Thymus (tissue), 11 donors: ENCODE results near the gene ZSCAN10. TPM values are rescaled to one million over a fixed set of nuclear protein-coding genes. Genes with fewer than 3 reads are reported as not detected.

ENCODE experiments used
- DNase-seq, 9 donors: peaks; one replicate each; pipeline ENCODE4 v3.0.0-alpha.2; 2013; ENCODE audit warnings: low spot score in 9 of 9, low read depth in 6 of 9, missing footprints in 1 of 9
- H3K27ac ChIP-seq, 2 donors: one replicate each; pipeline ENCODE4 v1.5.1; 2013; ENCODE audit warnings: control low read depth in 1 of 2, low read depth in 1 of 2, low read length in 1 of 2, mild to moderate bottlenecking in 1 of 2, moderate library complexity in 1 of 2
- H3K27me3 ChIP-seq, 2 donors: one replicate each; pipeline ENCODE4 v1.5.1; 2013; ENCODE audit warnings: low read length in 1 of 2; ENCODE audit not compliant: control insufficient read depth in 2 of 2, insufficient read depth in 1 of 2
- H3K36me3 ChIP-seq, 2 donors: one replicate each; pipeline ENCODE4 v1.5.1; 2013; ENCODE audit warnings: low read length in 1 of 2, mild to moderate bottlenecking in 1 of 2, moderate library complexity in 1 of 2; ENCODE audit not compliant: control insufficient read depth in 2 of 2, insufficient read depth in 2 of 2
- H3K4me1 ChIP-seq, 2 donors: one replicate each; pipeline ENCODE4 v1.5.1; 2013; ENCODE audit warnings: low read length in 2 of 2; ENCODE audit not compliant: control insufficient read depth in 2 of 2, insufficient read depth in 2 of 2
- H3K4me3 ChIP-seq, 2 donors: one replicate each; pipeline ENCODE4 v1.5.1; 2013; ENCODE audit warnings: low read length in 2 of 2, control low read depth in 1 of 2, mild to moderate bottlenecking in 1 of 2
- H3K9me3 ChIP-seq, 2 donors: one replicate each; pipeline ENCODE4 v1.5.1; 2013; ENCODE audit warnings: low read length in 1 of 2, mild to moderate bottlenecking in 1 of 2; ENCODE audit not compliant: control insufficient read depth in 2 of 2, insufficient read depth in 1 of 2
- WGBS: extraction: QIAGEN DNeasy Blood & Tissue Kit; methylation state at CpG from one replicate; pipeline ENCODE4 v1.1.7; 2013; 5-methylcytosine and 5-hydroxymethylcytosine counted together
- polyA plus RNA-seq: library from polyadenylated mRNA; stranded (reverse); fragments of 200-250 nt; gene quantifications from one replicate; pipeline ENCODE4 v1.2.3, GENCODE V29; 2013
- total RNA-seq: library from RNA; stranded (reverse); fragments of 120-200 nt; gene quantifications from one replicate; pipeline ENCODE4 v1.2.4, GENCODE V29; 2013
- donor health status: healthy.

ZSCAN10 gene
- total and polyA plus RNA-seq, 2 donors: 0.05 to 0.11 TPM

DNA sequence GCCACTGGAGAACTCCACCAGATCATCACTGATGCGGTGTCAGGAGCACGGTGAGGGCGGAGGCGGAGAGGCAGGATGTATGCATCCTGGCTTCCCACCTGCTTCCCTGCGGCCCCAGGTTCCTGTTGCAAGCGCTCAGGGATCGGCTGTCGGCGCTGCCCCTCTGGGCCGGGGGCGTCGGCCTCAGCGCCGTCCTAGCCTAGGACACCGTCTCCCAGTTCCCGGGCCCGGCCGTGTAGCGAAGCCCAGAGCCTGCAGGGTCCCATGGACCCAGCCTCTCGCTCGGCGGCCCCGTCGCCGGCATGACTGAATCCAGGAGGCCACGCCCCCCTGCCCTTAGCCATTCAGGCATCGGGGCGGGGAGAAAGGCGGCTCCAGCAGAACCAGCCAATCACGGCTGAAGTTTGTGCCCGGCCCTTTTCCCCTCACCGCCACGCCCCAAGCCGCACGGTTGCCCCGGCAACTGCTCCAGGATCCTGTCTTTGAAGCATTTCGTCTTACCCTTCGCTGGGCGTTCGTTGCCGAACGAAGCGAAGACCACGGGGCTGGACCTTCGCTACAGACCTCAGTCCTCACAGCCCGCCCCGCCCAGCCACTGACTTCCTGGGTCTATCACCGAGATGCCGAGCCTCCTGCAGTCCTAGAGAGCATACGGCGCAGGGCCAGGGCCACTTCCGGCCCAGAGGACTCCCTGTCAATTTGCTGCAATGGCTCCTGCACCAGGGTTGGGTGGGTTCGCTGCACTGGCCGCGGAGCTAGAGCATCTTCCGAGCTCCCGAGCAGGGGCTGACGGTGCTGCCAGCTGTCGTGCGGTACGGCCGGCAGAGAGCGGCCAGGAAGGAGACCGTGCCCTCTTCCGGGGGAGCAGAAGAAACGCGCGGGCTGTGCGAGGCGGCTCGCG lies 25.1 kb upstream of the ZSCAN10 start:
- Histone ChIP-seq H3K4me1 (peaks cover 16 to 37% of the 10 kb centered on the region in 2 donors), H3K36me3 (peaks cover 9 to 23% of the 10 kb centered on the region in 2 donors), H3K27ac (peak overlapping the region; percentile 88 to 94), H3K27me3 (peaks cover 0 to 3% of the 10 kb centered on the region in 2 donors), H3K4me3 (peak overlapping the region; percentile 69 to 71), H3K9me3 (peaks cover 0 to 2% of the 10 kb centered on the region in 2 donors)
- DNase-seq: peak; percentile 91 to 98 (median 96)
- under 1% methylated on average over 72 of the region's 72 CpGs for WGBS

- H3K27me3 ChIP-seq: peaks cover 0 to 3% of the 10 kb centered on the region in 2 donors
- no peak for DNase-seq
- H3K4me1 ChIP-seq: peaks cover 12 to 25% of the 10 kb centered on the region in 2 donors
- no peak overlapping the region for H3K4me3 ChIP-seq
- peaks cover 9 to 15% of the 10 kb centered on the region in 2 donors for H3K36me3 ChIP-seq
- 82% methylated on average over 8 of the region's 8 CpGs for WGBS
- peaks cover 0 to 2% of the 10 kb centered on the region in 2 donors for H3K9me3 ChIP-seq
- H3K27ac ChIP-seq: no peak overlapping the region
These were observed 24.0 kb upstream of the ZSCAN10 start for GRCh38 chr16:3122926-3123570.

GRCh38 chr16:3121851-3122467 lies 22.9 kb upstream of the ZSCAN10 start:
- Histone ChIP-seq H3K27ac (no peak overlapping the region), H3K27me3 (peaks cover 0 to 3% of the 10 kb centered on the region in 2 donors), H3K9me3 (peaks cover 0 to 2% of the 10 kb centered on the region in 2 donors), H3K4me1 (peaks cover 11 to 21% of the 10 kb centered on the region in 2 donors), H3K36me3 (peaks cover 5 to 9% of the 10 kb centered on the region in 2 donors), H3K4me3 (no peak overlapping the region)
- WGBS: 95% methylated on average over 7 of the region's 7 CpGs
- DNase-seq: no peak

- peaks cover 0 to 4% of the 10 kb centered on the region in 2 donors for H3K36me3 ChIP-seq
- H3K27me3 ChIP-seq: peaks cover 0 to 3% of the 10 kb centered on the region in 2 donors
- H3K4me1 ChIP-seq: peaks cover 10 to 20% of the 10 kb centered on the region in 2 donors
- no peak overlapping the region for H3K27ac ChIP-seq
- WGBS: 98% methylated on average over 16 of the region's 16 CpGs
- no peak for DNase-seq
- no peak overlapping the region for H3K4me3 ChIP-seq
- H3K9me3 ChIP-seq: peaks cover 0 to 2% of the 10 kb centered on the region in 2 donors
These were observed 21.3 kb upstream of the ZSCAN10 start for GRCh38 chr16:3120435-3120834.

- Histone ChIP-seq H3K27me3 (peaks cover 0 to 3% of the 10 kb centered on the region in 2 donors), H3K9me3 (peaks cover 0 to 2% of the 10 kb centered on the region in 2 donors), H3K36me3 (peaks cover 0 to 10% of the 10 kb centered on the region in 2 donors), H3K4me3 (no peak overlapping the region), H3K4me1 (peaks cover 5 to 14% of the 10 kb centered on the region in 2 donors), H3K27ac (no peak overlapping the region)
- DNase-seq: no peak
- WGBS: 98% methylated on average over 57 of the region's 57 CpGs
These were observed 20.8 kb upstream of the ZSCAN10 start for GRCh38 chr16:3119701-3120408.

- H3K4me1 ChIP-seq: peaks cover 5 to 12% of the 10 kb centered on the region in 2 donors
- no peak overlapping the region for H3K27ac ChIP-seq
- H3K27me3 ChIP-seq: peaks cover 0 to 4% of the 10 kb centered on the region in 2 donors
- peaks cover 0 to 2% of the 10 kb centered on the region in 2 donors for H3K9me3 ChIP-seq
- 98% methylated on average over 33 of the region's 33 CpGs for WGBS
- peaks cover 0 to 10% of the 10 kb centered on the region in 2 donors for H3K36me3 ChIP-seq
- H3K4me3 ChIP-seq: no peak overlapping the region
- DNase-seq: no peak
These were observed 20.2 kb upstream of the ZSCAN10 start for GRCh38 chr16:3119286-3119685.

- Histone ChIP-seq H3K4me3 (no peak overlapping the region), H3K9me3 (peaks cover 0 to 2% of the 10 kb centered on the region in 2 donors), H3K27me3 (peaks cover 0 to 7% of the 10 kb centered on the region in 2 donors), H3K27ac (no peak overlapping the region), H3K4me1 (peaks cover 5 to 10% of the 10 kb centered on the region in 2 donors), H3K36me3 (peaks cover 0 to 10% of the 10 kb centered on the region in 2 donors)
- WGBS: 97% methylated on average over 20 of the region's 20 CpGs
- DNase-seq: no peak
These were observed 19.8 kb upstream of the ZSCAN10 start for GRCh38 chr16:3118846-3119245.

GRCh38 chr16:3118204-3118790 lies 19.2 kb upstream of the ZSCAN10 start:
- no peak overlapping the region for H3K27ac ChIP-seq
- H3K9me3 ChIP-seq: peaks cover 0 to 2% of the 10 kb centered on the region in 2 donors
- WGBS: 97% methylated on average over 16 of the region's 16 CpGs
- peaks cover 0 to 10% of the 10 kb centered on the region in 2 donors for H3K36me3 ChIP-seq
- no peak for DNase-seq
- peaks cover 0 to 9% of the 10 kb centered on the region in 2 donors for H3K27me3 ChIP-seq
- H3K4me3 ChIP-seq: no peak overlapping the region
- peaks cover 2 to 10% of the 10 kb centered on the region in 2 donors for H3K4me1 ChIP-seq
